Gastrocnemius medialis (tissue), 4 donors: ENCODE data around the gene UBE2G2.

ENCODE experiments used
- POLR2A ChIP-seq, 2 donors: fragments of 450-650 bp; IDR thresholded peaks; one replicate each; pipeline ENCODE4 v1.6.1; 2017; ENCODE audit warnings: antibody characterized with exemption in 2 of 2, mild to moderate bottlenecking in 2 of 2, moderate library complexity in 2 of 2
- TF ChIP-seq, protein P1 (sequence below), 5 experiments: fragments of 450-650 bp in 3 of 5; fragments of 200-600 bp in 2 of 5; sonication (generic) in 2 of 5; IDR thresholded peaks in 4 of 5; conservative IDR thresholded peaks in 1 of 5; 1 replicate in 4 of 5; 2 replicates in 1 of 5; pipeline ENCODE4 v1.5.1; 2016 to 2019; ENCODE audit warnings: antibody characterized with exemption in 5 of 5, mild to moderate bottlenecking in 3 of 5, moderate library complexity in 3 of 5

DNA sequence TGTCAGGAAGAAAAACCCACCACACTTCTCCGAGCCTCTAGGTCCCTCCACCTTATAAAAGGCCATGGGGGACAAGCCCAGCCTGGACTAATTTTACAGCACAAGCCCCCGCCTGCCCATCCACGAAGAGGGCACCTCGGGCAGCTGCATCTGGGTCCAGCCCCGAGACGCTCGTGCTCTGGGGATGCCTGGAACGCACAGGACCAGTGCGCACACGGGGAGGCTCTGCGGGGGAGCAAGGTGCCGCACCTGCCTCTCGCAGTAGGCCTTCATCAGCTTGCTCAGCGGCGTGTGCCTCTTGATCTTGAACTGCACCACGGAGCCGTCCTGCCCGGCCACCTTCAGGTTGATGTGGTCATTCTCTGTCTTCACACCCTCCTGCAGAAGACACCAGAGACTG, 12.1 kb upstream of the UBE2G2 start:
- TF ChIP-seq, protein P1, sequence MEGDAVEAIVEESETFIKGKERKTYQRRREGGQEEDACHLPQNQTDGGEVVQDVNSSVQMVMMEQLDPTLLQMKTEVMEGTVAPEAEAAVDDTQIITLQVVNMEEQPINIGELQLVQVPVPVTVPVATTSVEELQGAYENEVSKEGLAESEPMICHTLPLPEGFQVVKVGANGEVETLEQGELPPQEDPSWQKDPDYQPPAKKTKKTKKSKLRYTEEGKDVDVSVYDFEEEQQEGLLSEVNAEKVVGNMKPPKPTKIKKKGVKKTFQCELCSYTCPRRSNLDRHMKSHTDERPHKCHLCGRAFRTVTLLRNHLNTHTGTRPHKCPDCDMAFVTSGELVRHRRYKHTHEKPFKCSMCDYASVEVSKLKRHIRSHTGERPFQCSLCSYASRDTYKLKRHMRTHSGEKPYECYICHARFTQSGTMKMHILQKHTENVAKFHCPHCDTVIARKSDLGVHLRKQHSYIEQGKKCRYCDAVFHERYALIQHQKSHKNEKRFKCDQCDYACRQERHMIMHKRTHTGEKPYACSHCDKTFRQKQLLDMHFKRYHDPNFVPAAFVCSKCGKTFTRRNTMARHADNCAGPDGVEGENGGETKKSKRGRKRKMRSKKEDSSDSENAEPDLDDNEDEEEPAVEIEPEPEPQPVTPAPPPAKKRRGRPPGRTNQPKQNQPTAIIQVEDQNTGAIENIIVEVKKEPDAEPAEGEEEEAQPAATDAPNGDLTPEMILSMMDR (IDR thresholded peaks at IDR 0.05 in 4 of 5, conservative IDR thresholded peaks at IDR 0.05 in 1 of 5): no peak
- TF ChIP-seq POLR2A (IDR thresholded peaks at IDR 0.05): no peak
